HepG2 (cell line): ENCODE results near the gene ALG9. TPM values are rescaled to one million over a fixed set of nuclear protein-coding genes. Genes with fewer than 3 reads are reported as not detected.
A peak's percentile ranks its signal among the peaks of the same experiment; 100 is the strongest.

Source experiments
- AHR ChIP-seq: IDR thresholded peaks from 2 replicates; pipeline ENCODE4 v1.6.1; 2018; ENCODE audit warnings: missing genetic modification reagents, missing compliant biosample characterization
- ARID5B ChIP-seq: IDR thresholded peaks from 2 replicates; pipeline ENCODE4 v1.4.0; 2020; ENCODE audit warnings: mild to moderate bottlenecking, missing genetic modification reagents
- EED ChIP-seq: sonication (generic); formaldehyde crosslinking; IDR thresholded peaks from 2 replicates; pipeline ENCODE4 v1.5.0; 2020; ENCODE audit warnings: mild to moderate bottlenecking, missing genetic modification reagents
- KAT7 ChIP-seq: IDR thresholded peaks from 2 replicates; pipeline ENCODE4 v1.6.1; 2018; ENCODE audit warnings: borderline replicate concordance, missing compliant biosample characterization
- NFKB2 ChIP-seq: sonication (generic); formaldehyde crosslinking; IDR thresholded peaks from 2 replicates; pipeline ENCODE4 v1.4.0; 2020; ENCODE audit warnings: missing genetic modification reagents, borderline replicate concordance
- PATZ1 ChIP-seq: sonication (generic); formaldehyde crosslinking; IDR thresholded peaks from 2 replicates; pipeline ENCODE4 v1.4.0; 2020; ENCODE audit warnings: missing genetic modification reagents
- POLR2AphosphoS2 ChIP-seq: IDR thresholded peaks from 2 replicates; pipeline ENCODE4 v1.6.1; 2011; ENCODE audit warnings: low read depth, low read length, improper control_type of control experiment
- SRSF9 ChIP-seq: fragments of 200-400 bp; formaldehyde crosslinking; IDR thresholded peaks from 2 replicates; pipeline ENCODE4 v1.6.1; 2018; ENCODE audit warnings: borderline replicate concordance, mild to moderate bottlenecking, low read depth, low read length; ENCODE audit not compliant: insufficient read depth, poor library complexity, severe bottlenecking
- ZNF501 ChIP-seq: sonication (generic); formaldehyde crosslinking; IDR thresholded peaks from 2 replicates; pipeline ENCODE4 v1.5.1; 2020; ENCODE audit warnings: mild to moderate bottlenecking, moderate library complexity, missing genetic modification reagents
- ZNF619 ChIP-seq: sonication (generic); formaldehyde crosslinking; IDR thresholded peaks from 2 replicates; pipeline ENCODE4 v1.4.0; 2020; ENCODE audit warnings: mild to moderate bottlenecking, missing genetic modification reagents
- polyA plus RNA-seq, 8 experiments: library from polyadenylated mRNA; depleted of rRNA in 3 of 8; stranded (reverse) in 7 of 8; unstranded in 1 of 8; fragments of >200 nt; fragmentation: Illumina TruSeq in 4 of 8; extraction: Trizol in 4 of 8; gene quantifications; 2 replicates each; pipeline versions ENCODE4 v1.2.1 to v1.2.3, GENCODE V29; 2011 to 2016; ENCODE audit warnings: low read depth in 4 of 8, missing spikeins in 1 of 8, mixed read lengths in 1 of 8; ENCODE audit not compliant: insufficient read depth in 1 of 8
- total RNA-seq, 5 experiments: library from RNA; depleted of rRNA; stranded (reverse); fragments of >200 nt; fragmentation: Illumina TruSeq; extraction: Trizol; gene quantifications; 2 replicates each; pipeline ENCODE4 v1.2.3, GENCODE V29; 2016; ENCODE audit warnings: low read depth in 1 of 5
- TF ChIP-seq, protein P1 (sequence below): IDR thresholded peaks from 2 replicates; pipeline ENCODE4 v1.6.1; 2012; ENCODE audit warnings: low read depth, low read length, improper control_type of control experiment
- TF ChIP-seq, protein P2 (sequence below): sonication (generic); formaldehyde crosslinking; IDR thresholded peaks from 2 replicates; pipeline ENCODE4 v1.5.0; 2020; ENCODE audit warnings: mild to moderate bottlenecking, missing genetic modification reagents, borderline replicate concordance
- TF ChIP-seq, protein P3 (sequence below): IDR thresholded peaks from 2 replicates; pipeline ENCODE4 v1.6.1; 2018; ENCODE audit warnings: missing genetic modification reagents, mild to moderate bottlenecking, missing compliant biosample characterization

The ALG9 gene
- total and polyA plus RNA-seq, 2 of the 13 experiments (the other 11 are each of a cell fraction or from before 2014, with no cell fraction given) = 39.4 to 40.6 TPM

GRCh38 chr11:111777094-111778046 lies 94.0 kb downstream of the ALG9 start (continued):
- peak; percentile 18; the same call in 1 of the 2 replicates for TF ChIP-seq ARID5B (CRISPR knock-in tag)
- no peak for TF ChIP-seq EED (CRISPR knock-in tag)
- TF ChIP-seq ZNF501 (CRISPR knock-in tag) = no peak
- TF ChIP-seq, protein P1, sequence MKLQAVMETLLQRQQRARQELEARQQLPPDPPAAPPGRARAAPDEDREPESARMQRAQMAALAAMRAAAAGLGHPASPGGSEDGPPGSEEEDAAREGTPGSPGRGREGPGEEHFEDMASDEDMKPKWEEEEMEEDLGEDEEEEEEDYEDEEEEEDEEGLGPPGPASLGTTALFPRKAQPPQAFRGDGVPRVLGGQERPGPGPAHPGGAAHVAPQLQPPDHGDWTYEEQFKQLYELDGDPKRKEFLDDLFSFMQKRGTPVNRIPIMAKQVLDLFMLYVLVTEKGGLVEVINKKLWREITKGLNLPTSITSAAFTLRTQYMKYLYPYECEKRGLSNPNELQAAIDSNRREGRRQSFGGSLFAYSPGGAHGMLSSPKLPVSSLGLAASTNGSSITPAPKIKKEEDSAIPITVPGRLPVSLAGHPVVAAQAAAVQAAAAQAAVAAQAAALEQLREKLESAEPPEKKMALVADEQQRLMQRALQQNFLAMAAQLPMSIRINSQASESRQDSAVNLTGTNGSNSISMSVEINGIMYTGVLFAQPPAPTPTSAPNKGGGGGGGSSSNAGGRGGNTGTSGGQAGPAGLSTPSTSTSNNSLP = no peak
- TF ChIP-seq, protein P2, sequence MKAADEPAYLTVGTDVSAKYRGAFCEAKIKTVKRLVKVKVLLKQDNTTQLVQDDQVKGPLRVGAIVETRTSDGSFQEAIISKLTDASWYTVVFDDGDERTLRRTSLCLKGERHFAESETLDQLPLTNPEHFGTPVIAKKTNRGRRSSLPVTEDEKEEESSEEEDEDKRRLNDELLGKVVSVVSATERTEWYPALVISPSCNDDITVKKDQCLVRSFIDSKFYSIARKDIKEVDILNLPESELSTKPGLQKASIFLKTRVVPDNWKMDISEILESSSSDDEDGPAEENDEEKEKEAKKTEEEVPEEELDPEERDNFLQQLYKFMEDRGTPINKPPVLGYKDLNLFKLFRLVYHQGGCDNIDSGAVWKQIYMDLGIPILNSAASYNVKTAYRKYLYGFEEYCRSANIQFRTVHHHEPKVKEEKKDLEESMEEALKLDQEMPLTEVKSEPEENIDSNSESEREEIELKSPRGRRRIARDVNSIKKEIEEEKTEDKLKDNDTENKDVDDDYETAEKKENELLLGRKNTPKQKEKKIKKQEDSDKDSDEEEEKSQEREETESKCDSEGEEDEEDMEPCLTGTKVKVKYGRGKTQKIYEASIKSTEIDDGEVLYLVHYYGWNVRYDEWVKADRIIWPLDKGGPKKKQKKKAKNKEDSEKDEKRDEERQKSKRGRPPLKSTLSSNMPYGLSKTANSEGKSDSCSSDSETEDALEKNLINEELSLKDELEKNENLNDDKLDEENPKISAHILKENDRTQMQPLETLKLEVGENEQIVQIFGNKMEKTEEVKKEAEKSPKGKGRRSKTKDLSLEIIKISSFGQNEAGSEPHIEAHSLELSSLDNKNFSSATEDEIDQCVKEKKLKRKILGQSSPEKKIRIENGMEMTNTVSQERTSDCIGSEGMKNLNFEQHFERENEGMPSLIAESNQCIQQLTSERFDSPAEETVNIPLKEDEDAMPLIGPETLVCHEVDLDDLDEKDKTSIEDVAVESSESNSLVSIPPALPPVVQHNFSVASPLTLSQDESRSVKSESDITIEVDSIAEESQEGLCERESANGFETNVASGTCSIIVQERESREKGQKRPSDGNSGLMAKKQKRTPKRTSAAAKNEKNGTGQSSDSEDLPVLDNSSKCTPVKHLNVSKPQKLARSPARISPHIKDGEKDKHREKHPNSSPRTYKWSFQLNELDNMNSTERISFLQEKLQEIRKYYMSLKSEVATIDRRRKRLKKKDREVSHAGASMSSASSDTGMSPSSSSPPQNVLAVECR (CRISPR knock-in tag) = peak; percentile 52; the same call in 1 of the 2 replicates
- TF ChIP-seq ZNF619 (CRISPR knock-in tag) = no peak
- no peak for TF ChIP-seq POLR2AphosphoS2
- TF ChIP-seq KAT7 = peak; percentile 45; the same call in 1 of the 2 replicates
- no peak for TF ChIP-seq SRSF9
- no peak for TF ChIP-seq AHR (CRISPR knock-in tag)
- TF ChIP-seq, protein P3, sequence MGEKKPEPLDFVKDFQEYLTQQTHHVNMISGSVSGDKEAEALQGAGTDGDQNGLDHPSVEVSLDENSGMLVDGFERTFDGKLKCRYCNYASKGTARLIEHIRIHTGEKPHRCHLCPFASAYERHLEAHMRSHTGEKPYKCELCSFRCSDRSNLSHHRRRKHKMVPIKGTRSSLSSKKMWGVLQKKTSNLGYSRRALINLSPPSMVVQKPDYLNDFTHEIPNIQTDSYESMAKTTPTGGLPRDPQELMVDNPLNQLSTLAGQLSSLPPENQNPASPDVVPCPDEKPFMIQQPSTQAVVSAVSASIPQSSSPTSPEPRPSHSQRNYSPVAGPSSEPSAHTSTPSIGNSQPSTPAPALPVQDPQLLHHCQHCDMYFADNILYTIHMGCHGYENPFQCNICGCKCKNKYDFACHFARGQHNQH (CRISPR knock-in tag) = peak; percentile 22
- no peak for TF ChIP-seq NFKB2
- no peak for TF ChIP-seq PATZ1 (CRISPR knock-in tag)
